Measurements from ENCODE around the gene KCTD3.

The KCTD3 gene

DNA sequence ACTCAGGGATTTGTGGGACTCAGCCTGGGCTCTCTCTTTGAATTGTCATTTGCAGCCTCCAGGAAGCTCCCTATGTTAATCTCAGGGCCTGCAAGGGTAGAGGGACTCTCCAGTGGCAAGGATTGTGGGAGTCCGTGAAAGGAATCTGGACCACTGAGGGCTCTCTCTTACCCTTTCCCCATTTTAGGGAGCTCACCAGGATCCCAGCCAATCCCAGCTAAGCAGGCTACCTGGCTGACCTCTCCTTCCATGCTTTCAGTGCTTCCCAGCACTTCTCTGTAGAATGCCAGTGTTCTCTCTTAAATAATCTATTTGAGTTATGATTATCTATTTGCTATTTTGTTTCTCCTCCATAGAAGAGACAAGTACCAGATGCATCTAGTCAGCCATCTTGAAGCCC lies 9.6 kb upstream of the KCTD3 start:
- DNase-seq, result no peak

DNA sequence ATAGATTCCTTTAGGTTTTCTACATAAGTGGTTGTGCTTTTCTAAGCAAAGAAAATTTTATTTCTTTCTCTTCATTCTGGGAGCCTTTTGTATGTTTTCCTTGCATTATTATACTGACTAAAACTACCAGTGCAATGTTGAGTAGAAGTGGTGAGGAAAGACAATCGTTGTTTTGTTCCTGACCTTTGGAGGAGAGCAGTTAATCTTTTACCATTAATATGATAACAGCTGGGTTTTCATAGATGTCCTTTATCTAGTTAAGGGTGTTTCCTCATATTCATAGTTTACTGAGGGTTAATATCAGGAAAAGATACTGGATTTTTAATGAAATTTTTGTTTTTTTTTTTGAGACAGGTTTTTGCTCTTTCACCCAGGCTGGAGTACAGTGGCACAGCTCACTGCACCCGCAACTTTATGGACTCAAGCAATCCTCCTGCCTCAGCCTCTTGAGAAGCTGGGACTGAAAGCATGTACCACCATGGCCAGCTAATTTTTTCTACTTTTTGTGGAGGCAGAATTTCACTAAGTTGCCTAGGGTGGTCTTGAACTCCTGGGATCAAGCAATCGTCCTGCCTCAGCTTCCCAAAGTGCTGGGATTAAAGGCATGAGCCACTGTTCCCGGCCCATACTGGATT lies 9.0 kb upstream of the KCTD3 start:
- DNase-seq, result no peak

DNA sequence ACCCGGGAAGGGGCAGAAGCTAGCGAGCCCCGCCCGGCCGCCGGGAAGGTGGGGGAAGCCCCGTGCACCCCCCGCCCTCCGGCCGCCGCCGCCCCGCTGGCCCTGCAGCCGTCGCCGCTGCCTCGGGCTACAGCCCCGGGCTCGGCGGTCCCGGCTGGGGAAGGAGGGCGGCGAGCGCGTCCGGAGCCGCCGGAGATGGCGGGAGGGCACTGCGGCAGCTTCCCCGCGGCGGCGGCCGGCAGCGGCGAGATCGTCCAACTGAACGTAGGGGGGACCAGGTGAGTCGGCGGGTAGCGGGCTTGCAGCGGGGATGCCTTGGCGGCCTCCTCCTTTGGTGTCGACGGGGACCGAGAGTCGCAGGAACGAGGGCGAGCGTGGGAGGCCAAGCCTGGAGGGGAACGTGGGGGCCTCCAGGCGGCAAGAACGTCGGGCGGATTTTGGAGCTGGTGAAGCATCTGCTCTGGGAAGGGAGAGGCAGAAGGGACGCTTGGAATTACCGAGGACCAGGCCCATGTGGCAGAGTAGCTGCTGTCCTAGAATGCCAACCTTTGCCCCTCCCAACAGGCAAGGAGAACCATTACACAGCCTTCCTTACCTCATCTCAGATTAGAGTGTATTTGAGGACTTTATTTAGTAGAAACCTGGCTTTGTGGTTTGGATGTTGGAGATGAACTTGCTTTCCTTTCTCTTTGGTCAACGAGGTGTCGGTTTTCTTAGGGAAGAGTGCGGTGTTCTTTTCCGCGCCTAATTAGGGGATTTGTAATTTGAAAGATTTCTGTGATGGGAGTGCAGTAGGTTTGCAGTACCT lies 591 bp downstream of the KCTD3 start:
- peak; percentile 93 for DNase-seq

DNA sequence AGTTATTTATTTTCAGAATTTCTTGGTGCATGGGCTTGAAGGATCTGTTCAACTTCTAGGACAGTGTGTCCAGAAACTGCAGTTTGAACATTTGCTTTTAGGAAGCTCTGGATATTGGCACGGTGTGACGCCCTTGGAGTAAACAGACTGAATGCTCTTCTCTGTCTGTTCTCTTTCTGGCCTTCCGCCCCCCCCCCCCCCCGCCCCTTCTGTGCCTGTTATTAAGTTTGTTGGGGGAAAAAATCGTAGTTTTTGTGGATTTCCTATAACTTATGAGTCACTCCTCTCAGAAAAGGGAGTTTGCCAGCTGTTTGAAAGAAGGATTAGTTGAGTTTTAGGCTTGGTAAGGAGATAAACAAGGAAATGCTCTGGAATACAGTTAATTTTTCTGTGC lies 1.2 kb downstream of the KCTD3 start:
- DNase-seq, result peak; percentile 83

DNA sequence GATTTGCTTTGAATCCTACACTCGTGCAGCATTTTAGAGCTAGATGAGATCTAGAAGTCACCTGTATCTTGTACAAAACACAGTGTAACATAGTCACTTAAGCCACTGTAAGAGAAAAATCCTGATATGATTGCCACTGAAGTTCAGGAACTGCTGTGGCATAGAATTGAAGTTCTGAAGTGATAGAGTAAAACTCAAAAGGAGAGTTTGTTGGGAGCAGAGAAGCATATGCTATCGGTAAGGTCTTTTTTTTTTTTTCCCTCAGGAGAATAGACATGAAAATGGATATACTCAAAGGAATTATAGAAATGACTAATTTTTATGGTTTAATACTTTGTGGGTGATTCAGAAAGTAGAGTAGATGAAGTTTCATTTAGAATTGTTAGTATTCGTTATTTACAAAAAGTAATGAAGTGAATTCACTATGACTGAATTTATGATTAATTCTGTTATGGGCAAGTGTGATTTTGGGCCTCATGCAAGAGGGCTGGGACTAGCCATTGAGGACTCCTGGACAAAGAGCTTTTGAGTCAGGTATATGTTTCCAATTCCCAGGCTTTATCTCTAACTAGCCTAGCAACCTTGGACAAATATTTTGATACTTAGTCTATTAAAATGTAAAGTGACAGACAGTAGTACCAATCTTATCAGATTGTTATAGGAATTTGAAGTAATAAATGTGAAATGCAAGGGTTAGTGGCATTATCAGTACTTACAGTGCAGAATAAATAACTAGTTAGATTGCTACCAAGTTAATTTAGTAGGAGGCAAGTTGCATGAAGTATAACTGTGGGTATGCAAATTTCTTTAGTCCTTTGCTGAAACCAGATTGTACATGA lies 3.1 kb downstream of the KCTD3 start:
- DNase-seq, result peak; percentile 32

DNA sequence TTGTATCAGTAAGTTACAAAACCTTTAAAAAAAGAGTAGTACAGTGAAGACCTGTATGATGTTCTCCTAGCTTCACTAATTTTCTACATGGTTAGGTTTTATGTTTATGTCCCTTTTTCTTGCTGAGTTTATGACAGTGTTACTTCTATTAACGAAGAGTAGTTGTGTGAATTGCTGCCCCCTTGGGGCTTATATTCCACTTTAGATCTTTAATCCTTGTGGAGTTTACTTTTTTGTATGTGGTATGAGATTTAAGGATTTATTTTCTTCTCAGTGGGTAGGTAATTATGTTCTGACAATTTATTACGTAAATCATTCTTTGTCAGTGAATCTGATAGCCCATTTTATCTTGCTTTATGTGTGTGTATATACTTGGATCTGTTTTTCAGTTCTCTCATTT lies 14.8 kb downstream of the KCTD3 start:
- no peak for DNase-seq

DNA sequence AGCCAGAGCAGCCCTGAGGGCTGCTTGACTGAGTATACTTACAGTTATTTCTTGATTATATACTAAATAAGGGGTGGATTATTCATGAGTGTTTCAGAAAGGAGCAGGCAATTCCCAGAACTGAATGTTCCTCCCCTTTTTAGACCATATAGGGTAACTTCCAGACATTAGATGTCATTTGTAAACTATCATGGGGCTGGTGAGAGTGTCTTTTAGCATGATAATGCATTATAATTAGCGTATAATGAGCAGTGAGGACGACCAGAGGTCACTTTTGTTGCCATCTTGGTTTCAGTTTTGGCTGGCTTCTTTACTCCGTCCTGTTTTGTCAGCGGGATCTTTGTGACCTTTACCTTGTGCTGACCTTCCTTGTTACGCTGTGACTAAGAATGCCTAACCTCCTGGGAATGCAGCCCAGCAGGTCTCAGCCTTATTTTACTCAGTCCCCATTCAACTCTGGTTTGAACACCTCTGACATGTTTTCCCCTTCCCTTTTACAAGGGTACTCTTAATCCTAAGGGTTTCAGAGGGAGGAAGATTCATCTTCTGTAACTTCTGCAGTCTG lies 16.2 kb downstream of the KCTD3 start:
- DNase-seq, result no peak

DNA sequence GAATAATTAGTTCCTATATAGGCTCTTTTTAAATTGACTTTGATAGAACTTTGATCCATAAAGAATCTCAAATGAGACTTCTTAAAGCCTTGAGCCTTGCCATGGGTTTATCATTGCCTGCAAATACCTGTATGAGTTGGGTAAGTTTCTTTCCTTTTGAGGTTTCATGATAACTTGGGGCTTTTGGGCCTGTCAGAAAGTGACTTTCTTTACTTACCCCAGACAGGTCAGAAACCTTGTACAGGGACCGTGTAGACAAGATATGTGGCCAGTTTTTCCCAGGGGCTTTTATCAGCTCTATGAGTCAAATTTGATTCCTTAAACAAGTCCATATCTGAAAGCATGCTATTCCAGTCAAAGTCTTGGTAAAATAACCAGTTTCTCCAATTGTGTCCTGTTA lies 17.3 kb downstream of the KCTD3 start:
- DNase-seq, result no peak

DNA sequence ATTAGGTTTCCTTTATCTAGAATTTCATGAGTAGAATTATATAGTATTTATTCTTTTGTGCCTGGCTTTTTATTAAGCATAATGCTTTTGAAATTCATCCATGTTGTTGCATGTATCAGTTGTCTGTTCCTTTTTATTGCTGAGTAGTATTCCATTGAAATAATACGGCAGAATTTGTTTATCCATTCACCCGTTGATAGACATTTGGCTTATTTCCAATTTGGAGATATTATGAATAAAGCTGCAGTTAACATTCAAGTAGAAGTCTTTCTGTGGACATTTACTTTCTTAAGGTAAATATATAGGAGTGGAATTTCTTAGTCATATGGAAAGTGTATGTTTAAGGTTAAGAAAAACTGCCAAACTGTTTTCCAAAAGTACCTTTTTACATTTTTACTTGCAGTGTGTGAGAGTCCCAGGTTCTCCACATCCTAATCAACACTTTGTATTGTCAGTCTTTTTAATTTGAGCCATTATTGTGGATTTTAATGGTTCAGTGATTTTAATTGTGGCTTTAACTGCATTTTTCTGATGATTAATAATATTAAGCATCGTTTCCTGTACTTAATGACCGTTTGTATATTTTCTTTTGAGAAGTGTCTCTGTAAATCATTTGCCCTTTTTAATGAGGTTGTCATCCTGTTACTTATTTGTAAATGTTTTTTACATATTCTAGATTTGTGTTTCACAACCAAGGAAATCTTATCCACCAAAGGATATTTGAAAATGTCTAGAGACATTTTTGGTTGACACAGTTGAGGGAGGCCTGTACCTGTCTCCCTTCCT lies 22.7 kb downstream of the KCTD3 start:
- no peak for DNase-seq

DNA sequence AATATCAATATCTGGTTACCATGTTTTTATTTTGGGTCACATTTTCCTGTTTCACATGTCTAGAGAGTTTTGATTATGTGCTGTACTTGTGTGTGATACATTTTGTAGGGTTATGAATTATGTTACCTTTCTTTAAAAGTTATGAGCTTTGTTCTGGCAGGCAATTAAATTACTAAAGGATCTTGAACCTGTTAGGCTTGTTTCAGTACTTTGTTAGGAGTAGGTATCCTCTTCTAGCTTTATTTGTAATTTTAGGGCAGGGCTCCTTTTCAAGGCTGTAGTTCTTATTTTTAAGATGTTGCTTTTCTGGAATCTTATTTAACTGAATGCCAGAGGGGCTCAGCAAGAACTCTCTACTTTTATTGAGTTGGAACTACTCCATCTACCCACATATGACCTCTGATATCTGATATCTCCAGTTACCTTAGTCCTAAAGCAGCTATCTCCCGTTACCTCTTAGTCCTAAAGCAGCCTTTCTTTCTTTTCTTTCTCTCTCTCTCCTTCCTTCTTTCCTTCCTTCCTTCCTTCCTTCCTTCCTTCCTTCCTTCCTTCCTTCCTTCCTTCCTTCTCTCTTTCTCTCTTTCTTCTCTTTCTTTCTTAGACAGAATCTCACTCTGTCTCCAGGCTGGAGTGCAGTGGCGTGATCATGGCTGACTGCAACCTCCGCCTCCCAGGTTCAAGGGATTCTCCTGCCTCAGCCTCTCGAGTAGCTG lies 23.8 kb downstream of the KCTD3 start:
- DNase-seq, result no peak

DNA sequence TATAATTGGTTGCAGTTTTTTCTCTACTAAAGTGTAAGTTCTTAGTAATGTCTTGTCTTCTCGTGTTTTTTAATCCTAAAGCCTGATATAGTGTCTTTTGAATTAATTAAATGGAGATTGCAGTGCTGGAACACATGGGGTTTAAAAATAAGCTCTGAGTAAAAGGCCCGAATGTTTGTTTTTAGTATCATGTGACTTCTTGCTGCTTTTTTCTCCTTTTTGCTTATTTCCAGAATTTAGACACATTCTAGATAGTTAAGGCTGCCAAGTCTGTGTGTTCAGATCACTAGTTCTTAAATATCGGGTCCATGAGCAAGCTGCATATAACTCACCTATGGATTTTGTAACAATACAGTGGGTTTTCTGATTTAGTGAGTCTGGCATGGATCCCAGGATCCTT lies 27.5 kb downstream of the KCTD3 start:
- peak; percentile 38 for DNase-seq

DNA sequence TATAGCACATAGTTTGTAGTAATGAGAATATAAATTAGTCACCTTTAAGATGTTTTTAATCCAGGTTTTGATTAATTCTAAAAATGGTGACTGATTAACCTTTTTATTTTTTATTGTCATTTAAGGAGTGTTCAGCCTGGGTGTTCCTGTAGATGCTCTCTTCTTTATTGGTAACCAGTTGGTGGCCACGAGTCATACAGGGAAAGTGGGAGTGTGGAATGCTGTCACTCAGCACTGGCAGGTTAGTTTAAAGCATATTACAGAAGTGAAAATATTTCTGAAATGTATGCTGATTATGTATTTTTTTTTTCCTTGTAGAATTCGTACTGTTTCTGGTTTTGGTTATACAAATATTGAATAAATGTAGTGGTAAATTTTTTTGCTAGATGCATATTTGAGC lies 28.1 kb downstream of the KCTD3 start:
- DNase-seq, result peak; percentile 57

DNA sequence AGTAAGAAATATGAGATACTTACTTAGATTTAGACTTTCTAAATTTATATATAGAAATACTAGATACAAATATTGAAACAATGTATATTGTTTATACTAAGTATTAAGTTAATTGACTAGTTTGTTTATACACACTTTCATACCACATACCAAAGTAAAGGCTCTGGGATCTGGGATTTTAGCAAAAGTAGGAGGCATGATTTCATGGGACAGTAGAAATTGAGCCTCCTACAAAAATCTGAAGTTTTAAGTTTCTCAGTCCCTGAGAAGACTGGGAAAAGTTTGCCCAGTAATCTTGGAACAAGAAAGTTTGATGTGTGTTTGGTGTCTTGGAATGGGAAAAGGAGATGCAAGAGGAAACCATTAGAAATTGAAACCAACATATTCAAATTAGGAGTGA lies 30.9 kb downstream of the KCTD3 start:
- no peak for DNase-seq

DNA sequence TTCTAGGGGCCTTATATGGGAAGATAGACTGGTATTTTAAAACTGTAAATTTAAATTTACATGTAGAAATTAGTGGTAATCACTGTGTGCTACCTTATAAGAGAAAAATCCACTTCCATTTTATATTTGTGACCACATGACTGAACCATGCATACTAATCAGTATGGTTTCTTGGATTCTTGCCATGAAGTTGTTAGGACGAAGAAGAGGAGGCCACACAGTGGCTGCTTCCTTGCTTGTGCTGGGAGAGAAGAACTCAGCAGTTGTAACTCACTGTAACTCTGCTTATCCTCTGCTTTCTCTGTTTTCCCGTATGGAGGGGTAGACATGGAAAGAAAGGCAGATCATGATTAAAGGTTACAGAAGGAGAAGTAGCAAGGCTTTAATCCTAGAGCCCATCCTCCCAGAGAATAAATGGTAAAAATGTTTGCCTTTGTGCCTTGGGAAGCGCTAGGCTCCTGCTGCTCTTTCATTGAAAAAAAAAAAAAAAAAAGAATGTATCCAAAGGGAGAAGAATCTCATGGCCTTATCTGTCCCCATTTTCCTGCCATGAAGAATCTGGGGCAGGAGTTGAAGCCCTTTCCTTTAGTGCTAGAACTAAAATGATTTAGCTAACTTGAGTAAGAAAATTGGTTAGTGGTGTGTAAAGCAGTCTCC lies 32.4 kb downstream of the KCTD3 start:
- DNase-seq, result no peak

DNA sequence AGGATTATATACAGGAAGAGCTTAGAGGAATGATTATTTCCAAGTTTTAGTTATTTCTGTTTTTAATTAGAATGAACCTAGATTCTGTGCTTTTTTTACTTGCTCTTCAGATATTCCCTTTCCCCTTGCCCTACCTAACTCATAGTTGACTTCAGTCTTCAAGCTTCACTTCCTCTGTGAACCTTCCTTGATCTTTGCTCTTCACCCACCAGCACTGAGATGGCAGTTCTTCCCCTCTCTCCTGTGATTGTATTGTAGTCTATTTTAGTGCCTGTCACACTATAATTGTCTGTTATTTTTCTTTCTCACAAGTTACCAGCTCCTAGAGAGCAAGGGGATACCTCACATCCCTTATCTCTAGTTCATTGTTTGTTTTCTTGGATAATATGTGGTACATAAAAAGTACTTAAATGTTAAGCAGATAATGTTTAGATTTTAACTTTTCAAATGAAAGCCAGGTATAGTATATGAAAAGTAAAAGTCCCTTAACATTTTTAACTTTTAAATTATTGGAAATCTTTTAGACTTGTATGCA lies 33.2 kb downstream of the KCTD3 start:
- DNase-seq, result no peak

DNA sequence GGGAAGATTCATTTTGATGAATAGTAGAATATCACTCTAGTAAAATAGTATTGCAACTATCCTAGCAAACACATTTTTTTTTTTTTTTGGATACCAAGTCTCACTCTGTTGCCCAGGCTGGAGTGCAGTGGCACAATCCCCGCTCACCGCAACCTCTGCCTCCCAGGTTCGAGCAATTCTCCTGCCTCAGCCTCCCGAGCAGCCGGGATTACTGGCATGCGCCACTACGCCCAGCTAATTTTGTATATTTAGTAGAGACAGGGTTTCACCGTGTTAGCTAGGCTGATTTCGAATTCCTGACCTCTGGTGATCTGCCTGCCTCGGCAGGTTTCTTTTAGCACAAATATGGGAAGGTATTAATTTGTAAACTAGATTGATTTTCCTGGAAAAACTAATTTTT lies 33.8 kb downstream of the KCTD3 start:
- DNase-seq, result no peak

DNA sequence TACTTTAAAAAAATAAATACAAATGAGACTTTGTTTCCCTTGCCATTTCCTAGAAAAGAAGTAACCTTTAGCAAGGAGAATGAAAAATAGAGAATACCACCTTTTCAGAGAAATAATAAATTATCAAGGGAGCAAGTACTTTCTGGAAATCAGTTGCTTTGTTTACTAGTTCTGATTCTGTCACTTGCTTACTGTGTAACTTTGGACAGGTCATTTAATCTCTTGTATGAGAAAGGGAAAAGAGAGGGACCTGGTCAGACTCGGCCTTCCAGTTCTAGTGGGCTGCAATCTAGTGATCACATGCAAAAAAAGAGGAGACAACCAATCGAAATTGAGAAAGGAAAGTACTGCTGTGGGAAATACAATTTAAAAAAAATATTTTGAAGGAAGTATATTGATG lies 34.2 kb downstream of the KCTD3 start:
- DNase-seq, result no peak

DNA sequence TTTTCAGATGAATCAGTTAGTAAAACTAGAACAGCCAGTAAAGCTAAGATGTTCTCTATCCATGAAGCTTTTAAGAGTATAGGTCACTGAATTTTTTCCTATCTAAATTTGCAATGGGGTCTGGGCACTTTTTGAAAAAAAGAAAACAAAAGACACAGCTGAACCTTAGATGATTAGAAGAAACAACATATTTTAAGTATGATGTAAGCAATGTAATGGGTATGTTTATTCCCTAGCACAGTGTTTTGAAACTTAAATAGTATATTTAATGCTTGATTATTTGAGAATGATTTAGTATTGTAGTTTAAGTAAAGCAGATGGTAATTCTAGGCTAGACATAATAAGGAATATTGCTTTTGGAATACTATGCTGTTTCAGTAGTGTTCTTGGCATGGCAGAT lies 36.2 kb downstream of the KCTD3 start:
- no peak for DNase-seq

DNA sequence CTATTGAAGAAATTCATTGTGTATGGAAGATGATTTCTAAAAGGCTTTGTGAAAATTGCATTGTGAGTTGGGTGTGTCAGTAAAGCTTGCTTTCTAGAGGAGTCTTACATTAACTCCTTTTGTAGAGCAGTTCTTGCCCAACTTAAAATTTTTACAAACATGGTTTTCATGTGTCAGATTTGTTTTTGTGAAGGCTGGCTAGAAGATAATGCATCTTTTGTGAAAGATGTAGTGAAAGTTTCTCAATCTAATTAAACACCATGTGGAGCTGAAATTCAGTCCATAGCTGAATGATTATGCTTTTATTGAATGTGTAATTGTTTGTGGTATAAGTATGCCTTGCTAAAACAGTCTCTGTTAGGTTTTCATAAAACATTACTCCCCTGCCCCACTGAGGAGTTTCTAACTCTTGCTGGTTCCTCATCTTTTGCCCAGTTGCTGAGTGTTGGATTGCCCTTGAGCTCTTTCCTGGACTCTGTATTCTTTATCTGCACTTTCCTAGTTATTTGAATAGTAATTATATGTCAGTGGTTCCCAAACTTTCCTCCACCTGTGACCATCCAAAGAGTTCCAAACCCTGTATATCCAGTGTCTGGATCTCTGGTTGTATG lies 38.0 kb downstream of the KCTD3 start:
- DNase-seq, result no peak

DNA sequence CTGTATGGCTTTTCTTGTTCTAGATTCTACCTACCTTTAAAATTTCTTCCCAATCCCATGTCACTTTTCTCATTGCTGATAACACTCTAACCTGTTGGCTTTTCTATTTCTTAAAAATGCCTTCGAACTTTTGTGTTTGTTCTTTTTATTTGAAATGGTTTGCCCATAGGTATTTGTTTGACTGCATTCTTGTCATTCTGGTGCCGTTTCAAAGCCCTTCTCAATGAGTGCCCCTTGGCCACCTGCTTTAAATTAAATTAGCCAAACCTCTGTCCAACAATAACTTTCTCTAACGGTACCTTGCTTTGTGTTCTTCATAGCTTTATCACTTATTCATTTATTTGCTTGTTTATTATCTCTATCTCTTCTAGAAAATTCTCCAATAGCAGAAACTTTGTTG lies 38.9 kb downstream of the KCTD3 start:
- DNase-seq, result no peak
